Measurements from ENCODE around the gene TMTC2.

TMTC2 gene

DNA sequence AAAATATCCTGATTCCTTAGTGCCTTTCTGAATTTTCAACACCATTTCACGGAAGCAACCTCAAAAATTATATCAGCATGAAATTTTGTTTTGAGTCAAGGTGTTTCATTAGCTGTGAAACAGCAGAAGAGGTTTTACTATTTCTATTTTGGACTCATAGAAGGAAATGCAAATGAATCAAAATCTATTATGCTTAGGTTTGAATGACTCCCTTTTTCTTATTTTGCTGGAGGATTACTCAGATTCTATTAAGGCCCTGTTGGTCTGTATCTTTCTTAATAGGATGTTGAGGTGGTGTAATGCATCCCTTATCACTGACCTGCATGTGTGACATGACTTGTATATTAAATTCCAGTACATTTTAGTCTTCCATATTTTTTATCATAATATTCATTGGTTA is 165.8 kb downstream of the TMTC2 start:
- DNase-seq: no peak

DNA sequence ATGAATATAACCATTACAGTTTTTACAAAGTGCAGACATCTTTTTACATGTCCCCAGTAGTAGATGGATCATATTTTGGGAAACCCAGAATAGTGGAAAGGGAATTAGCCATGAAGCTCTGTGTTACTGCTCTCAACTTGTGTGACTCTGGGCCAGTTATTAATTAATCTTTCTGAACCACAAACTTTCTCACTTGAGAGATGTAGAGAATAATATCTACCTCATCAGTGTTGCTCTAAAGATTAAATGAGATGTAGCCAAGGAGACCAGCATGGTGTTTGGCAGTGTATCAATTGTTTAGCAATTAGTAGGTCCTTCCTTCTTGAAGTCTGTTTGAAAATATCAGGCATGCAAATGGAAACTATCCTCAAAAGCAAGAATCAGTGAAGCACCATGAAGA is 169.2 kb downstream of the TMTC2 start:
- no peak for DNase-seq

DNA sequence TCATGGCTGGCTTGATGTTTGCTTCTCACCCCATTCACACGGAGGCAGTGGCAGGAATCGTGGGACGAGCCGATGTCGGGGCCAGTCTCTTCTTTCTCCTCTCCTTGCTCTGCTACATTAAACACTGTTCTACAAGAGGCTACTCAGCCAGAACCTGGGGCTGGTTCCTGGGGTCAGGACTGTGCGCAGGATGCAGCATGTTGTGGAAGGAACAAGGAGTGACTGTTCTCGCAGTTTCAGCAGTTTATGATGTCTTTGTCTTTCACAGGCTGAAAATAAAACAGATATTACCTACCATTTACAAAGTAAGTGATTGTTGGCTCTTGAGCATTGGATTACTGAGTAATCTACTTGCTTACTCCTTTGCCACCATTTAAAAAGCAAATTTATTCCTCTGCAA is 170.6 kb downstream of the TMTC2 start:
- no peak for DNase-seq

DNA sequence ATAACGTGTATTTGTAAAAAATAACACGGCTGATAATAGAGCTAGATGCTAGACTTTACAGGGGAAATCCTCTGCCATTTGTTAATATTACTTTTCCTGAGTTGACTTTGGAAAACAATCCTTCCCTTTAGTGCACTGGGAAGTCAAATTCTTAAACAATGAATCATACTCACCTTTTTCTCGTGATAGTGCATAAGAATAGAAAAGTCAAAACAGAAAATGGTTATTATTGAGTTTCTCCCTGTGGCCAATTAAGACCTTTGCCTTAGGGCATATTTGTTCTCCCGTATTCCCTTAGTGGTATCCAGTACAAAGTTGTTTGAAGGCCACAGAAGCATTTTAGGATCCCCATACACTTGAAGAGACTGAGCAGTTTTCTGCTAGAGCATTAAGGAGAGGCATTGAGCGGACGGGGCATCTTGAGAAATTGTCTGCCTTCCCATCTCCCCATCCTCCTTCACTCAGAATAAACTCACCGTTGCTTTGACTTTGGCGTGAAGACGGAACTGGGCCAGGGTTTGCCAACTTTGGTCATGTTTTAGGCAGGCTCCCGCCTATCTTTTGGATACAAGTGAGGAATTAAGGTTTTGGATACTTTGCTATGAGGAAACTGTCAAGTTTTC is 171.3 kb downstream of the TMTC2 start:
- no peak for DNase-seq

DNA sequence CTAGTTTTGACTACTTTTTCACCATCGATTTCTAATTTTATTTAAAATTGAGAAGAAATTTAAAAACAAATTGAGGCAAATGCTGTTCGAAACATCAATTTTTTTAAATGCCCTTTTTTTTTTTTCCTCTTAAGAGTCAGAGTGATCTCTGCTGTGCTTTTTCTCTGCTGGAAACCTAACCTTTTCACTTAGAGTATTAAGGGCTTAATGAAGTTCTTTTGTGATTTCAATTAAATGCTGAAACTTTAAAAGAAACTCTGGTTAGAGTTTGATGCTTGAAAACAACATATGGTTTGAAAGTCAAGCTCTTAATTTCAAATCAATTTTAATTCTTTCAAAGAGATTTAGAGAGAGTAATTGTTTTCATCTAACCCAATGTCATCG is 171.8 kb downstream of the TMTC2 start:
- no peak for DNase-seq

DNA sequence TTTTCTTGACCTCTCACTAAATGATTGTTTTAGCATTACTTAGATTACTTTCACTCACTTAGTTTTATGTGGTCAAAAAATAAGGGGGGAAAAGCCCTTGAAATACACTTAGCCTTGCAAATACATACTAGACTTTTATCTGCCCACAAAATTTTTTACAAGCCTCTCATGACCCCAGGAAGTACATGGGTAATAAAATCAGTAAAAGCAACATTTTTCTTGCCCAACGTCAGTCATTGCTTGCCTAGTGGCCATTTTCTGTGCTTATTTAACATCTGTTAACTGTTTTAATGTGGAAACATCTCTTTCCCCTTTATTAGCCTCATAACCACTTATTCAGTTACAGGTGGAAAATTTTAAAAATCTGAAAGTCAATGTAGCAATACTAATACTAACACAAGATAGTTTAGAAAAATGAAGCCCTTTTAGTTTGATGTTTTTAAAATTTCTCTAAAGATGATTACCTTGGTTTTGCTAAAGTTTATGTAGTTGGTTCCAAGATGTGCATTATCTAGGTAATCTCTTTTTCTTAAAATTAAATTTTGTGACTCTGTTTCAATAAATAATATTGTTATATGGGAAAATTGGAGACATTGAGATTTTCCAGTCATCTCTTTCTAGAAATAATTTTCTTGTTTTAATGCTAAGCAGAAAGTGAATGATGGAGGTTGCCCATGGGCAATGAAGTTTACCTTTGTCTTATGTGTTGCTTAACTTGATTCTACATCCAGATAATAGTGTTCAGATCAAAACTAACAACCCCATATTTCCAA is 175.5 kb downstream of the TMTC2 start:
- no peak for DNase-seq

DNA sequence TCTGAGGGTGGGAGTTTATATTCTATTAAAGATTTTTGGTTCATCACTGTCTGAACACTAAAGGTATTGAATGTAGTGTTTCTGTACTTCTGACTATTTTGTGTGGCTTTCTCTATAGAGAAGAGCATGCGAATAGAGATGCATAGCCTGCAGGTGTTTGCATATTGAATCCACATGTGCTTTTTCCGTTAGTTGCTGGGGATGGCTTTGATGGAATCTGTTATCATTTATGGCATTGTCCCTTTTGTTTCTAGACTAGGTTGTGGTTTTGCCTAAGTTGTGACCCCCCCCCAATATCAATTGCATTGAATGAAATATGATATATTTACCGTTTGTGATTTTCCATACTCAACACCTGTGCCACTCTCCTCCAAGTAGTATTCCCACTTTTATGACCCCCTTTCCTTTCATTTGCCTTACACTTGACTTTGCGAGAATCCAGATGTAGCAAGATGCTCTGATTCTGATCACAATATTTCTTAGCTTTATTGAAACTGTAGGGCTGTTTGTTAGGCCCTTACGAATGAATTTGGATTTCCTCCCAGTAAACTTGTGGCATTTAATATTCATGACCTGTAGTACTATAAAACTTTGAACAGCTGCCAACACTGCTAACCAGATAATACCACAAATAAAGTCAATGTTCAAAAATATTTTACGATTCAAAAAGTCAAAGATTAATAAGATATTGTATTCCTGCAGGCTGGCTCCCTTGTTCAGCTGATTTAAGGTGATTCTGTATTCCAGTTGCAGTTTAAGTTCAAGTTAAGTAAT is 176.4 kb downstream of the TMTC2 start:
- DNase-seq: no peak

DNA sequence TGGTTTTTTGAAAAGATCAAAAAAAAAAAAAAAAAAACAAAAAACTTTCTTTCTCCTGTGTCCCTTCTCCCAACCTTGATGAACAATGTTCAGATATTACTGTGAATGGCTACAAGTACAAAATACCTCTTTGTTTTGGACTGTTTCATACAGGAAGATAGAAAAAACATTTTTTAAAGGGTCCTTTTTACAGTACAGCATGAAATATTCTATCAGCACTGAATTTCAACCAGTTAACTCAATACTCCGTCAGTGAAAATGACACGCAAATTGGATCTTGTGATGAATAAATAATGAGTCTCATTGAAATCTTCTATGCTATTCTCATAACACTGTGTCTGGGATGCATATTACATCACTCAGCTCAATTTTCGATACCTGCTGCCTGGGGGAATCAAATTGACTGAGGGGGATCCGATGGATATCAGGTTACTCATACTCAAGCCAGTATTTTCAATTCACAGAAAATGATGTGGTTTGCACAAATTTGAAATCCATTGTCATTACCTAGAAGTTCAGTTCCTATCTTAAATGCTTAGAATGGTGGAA is 179.6 kb downstream of the TMTC2 start:
- DNase-seq: no peak

DNA sequence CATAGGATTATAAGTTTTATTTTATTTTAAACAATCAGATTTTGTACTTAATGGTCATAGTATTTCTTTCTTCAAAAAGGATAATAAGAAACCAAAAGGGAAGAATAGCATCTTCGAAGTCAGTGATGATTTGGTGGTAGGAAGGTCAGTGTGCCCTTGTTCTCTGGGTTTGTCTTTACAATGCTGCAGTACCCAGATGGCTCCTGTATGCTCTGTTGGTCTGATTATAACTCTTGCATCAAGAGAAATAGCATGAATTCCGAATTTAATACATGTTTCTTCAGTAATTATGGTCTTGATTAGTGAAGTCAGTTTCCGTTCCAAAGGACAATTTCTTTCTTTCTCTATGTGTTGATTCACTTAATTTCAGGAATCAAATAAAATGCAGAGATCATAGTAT is 180.2 kb downstream of the TMTC2 start:
- no peak for DNase-seq

DNA sequence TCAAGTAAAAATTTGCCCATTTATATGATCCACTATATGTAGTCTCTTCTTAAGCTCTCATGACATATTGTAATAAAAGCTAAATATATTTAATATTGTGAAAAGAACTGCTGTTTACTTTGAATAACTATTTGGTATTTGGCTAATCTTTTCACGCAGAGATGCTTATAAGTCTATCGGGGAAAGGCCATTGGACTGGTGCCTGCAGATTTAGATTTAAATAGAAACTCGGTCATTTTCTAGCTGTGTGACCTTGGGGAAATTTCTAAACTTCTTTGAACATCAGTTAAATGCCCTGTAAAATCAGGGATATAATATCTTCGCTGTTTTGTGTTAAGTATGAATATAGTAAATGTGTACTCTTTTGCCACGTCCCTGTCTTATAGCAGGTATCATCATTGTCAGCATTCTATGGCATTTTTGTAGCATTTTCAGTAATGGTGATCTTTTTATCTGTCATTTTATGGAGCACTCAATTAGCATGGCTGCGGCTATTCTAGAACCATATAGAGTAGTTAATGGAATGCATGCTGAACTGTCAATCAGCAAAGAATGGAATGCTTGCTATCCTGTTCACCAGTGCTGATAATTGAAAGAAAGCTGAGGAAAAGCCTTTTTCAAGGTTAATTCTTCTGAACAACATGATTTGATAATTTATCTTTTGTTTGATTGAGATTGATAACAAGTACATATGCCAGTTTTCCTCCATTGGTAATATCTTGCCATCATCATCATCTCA is 181.2 kb downstream of the TMTC2 start:
- DNase-seq: no peak

DNA sequence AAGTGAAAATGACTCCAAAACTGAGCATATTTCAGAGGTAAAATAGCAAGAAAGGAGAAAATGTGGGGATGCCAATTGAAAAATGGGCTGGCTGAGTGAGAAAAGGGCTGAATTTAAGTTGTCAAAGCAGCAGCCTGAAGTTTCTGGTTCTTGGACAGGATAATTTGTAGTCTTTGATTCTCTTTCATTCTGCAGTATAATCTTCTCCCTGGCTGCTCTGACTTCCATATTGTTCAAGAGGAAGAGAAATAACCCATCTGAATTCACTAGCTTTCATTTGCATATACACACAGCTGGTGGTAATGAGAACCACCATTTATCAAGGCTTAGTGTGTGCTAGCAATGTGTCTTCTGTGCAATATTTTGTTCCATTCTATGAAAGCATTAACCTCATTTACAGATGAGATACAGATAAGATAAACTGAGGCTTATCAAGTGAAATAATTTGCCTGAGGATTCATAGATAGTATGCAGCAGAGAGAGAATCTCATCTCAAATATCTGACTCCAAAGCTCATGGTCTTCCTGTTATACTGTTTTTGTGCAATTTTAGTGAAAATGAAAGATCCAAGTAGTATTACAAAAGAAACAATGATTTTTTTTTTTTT is 184.2 kb downstream of the TMTC2 start:
- DNase-seq: no peak

DNA sequence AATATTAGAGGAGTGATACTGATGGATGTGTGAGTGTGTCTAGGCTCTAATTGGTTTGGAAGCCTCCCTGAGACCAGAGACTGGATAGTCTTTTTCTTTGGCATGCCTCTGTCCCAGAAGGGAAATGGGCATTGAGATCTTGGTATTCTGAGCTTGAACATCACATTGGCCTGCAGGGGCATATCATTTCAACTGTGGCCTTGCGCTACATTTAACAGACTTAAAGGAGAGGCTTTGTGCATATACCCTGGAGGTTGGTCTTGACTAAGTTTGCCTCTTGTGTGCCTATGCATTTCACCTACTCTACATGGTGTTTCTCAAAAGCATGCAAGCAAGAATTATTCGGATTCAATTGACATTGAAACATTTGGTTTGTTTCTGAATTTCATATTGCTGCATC is 185.4 kb downstream of the TMTC2 start:
- no peak for DNase-seq

DNA sequence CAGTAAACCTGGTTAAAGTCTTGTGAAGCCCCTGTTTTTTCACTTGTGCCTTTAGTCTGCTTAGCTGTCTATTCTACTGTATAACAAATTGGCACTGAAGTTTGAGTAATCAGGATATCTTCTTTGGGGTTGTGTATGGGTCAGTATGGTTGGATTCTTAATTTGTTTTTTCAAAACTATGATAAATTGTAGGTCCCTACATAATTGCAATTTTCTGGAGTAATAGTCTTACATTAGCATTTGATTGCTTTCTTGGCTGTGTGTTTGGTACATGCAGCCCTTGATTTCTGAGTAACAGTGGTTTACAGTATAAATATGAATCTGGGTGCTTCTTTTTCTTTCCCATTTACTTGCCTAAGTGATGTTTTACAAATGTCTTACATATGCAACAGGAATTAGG is 186.6 kb downstream of the TMTC2 start:
- DNase-seq: no peak

DNA sequence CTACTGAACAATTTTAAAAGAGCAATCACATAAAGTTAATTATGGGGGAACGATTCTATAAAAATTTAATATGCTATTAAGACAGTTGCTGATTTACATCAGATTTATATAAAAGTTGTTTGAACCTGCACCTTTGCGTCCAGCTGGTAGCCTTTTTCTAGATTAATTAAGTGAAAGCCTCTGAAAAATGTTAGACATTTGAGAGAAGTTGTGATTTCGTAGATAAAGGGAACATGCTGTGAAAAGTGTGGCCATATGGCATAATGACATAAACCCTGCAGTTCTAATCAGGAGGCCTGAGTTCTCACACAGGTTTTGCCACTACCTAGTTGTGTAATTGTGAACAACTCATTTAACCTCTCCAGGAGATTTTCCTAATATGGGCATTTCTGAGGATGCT is 187.2 kb downstream of the TMTC2 start:
- DNase-seq: no peak

DNA sequence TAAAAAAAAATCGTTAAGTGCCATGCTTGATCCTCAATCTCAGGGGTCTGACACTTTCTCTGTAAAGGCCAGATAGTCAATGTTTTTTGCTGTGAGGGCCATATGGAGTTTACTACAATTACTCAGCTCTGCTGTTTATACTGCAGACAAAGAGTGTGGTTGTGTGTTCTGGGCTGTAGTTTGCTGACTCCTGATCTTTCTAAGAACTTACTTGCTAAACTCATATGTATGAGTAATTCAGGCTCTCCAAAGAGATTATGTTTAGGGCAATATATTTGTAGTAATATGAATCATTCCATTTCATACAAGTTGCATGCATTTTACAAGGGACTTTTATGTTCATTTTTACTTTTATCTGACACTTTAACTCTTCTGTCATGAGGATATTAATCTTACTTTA is 188.2 kb downstream of the TMTC2 start:
- no peak for DNase-seq

DNA sequence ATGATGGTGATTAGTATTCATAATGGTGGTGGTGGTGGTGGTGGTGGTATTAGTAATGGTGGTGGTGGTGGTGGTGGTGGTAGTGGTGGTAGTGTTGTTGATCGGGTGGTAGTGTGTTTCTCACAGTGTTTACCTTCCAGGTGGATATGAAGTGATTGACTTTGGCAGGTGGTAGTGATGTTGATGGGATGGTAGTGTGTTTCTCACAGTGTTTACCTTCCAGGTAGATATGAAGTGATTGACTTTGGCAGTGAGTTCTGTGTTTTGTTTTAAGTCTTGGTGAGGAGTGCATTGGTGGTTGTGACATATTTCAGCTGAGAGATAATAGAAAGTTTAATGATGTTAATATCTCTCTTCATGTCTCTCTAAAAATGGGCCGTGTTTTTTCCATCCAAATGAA is 189.4 kb downstream of the TMTC2 start:
- no peak for DNase-seq

DNA sequence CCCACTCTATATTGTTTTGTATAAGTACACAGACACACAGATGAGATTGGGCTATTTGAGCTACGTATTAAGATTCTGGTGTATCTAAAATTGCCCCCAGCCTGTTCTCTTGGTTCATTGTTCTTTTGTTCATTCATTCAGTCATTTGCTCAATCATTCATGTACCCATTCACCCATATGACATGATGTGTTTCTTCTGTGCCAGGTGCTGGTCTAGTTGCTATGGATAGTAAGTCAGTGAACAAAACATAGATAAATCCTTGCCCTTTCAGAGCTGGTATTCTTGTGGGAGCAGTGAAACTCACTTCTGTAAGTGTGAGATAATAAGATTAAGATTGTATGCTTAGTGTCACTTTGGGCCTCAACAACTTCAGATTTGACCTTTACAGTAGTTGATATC is 191.3 kb downstream of the TMTC2 start:
- DNase-seq: no peak

DNA sequence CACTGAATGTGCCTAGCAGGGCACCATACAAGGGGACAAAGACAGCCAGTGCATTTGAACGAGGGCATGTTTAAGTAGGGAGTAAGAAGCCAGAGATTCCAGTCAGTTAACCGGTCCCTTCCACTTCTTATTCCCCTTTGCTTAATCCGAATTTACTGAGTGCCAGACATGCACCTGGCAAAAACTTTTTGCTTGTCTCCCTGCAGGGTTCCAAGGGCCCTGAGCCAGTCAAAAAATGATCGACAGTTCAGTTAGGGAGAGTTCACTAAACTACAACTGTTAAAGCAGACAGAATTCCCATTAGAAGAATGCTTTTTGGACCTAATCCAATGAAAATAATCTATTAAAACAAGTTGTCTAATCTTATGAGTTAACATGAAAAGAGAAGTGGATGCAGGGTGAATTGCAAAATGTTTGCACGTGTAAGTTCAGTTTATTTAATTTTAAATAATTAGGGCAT is 193.8 kb downstream of the TMTC2 start:
- DNase-seq: no peak

DNA sequence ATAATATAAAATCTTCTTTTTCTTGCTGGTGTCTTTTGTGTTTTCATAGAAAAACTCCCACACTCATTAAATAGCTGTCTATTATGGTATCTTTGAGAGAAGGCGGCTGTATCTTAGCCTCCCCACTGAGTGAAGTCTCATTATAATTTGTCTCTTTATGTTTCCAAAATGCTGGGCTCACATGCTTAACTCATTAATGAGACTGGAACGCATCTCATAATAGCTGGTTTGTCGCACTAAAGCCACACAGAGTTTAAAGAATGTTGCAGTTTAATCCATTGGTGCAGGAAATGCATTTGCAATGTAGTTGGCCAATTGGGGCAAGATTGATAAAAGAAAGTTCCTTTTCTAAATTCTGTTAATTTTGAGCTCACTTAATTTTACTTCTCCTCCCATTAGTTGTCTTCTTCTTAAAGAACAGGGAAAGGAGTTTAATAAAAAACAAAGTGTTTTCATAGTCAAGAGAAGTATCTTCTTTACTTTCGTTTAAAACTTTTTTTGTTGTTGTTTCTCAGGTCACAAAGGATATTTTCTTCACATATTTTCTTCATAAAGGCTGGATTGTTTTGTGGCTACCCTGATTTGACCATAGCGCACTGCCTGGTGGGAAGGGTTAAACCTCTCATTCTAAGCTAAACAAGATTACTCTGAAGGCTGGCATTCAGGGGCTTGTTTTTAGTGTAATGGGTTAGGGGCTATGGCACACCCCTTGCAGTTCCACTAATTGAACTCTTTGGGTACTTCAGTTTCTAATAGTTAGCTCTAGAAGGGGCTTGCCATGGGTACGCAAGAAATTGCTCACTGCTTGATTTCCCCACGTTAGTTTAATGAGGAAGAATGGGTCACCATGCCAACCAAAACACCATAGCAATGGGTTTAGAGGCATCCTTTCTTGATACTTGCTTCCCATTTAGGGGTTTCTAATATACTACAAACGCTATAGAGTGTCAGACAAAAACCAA is 197.0 kb downstream of the TMTC2 start:
- no peak for DNase-seq

DNA sequence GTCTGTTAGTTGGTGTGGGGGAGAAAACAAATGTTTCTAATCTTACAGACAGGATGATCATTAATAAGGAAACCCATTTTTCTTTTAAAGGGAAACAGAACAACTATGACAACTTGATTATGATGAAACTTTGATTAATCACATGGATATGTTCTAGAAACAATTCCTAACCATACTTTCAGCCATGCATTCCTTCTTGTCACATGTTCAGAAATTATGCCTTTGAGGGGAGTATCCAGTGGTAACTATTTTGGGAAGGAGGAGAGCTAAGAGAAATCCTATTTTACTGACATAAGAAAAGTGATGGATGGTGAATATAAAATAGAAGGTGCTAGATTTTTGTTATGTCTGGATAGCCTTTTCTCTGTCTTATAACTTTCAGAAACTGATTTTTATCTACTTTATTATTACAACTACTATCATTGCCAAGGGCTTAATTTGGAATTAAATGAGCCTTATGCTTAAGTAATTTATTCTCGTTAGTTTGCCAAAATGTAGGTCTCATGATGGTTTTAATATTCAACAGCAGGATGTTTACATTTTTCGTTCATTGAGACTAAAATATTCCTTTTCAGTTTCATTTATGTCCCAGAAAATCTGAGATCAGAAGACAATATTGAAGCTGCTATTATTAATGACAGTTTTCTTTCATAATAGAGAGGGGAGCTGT is 200.1 kb downstream of the TMTC2 start:
- no peak for DNase-seq

DNA sequence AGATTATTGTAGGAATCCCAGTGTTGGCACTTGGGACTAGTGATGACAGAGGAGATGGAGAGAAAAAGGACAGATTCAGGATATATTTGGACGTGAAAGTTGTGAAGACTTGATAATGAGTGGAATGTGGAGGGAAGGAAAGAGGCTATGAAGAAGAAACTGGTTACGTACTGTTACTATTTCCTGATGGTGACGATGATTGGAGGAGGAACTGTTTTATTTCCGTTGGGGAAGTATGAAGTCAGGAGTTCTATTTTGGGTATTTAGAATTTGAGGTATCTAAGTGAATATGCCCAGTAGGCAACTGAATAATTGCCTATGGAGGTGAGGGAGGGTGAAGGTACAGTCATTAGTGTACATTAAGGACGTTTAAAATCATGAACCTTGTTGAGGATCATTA is 207.2 kb downstream of the TMTC2 start:
- no peak for DNase-seq
